ENCODE results near the gene CEMIP.

CEMIP gene

DNA sequence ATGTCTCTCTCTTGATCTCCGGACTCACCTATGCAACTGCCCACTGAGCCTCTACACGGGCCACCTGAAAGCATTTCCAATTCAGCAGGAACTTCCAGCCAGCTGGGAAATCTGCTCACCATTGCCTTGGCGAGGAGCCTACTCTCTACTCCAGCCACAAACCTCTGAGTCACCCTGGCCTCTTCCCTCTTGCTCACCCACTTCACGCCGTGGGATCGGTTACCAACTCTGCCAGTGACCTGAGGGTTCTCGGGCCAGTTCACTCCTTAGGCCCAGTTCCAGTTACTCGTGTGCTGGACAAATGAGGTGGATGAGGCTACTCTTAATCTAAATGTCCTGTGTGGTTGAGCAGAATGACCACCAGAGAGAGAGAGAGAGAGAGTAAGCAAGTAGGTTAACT lies 70.1 kb downstream of the CEMIP start:
- no peak for DNase-seq (ENCODE audit: low read depth, low spot score)

GRCh38 chr15:80850941-80851451 lies 71.8 kb downstream of the CEMIP start:
- DNase-seq (ENCODE audit: low read depth, low spot score): no peak

DNA sequence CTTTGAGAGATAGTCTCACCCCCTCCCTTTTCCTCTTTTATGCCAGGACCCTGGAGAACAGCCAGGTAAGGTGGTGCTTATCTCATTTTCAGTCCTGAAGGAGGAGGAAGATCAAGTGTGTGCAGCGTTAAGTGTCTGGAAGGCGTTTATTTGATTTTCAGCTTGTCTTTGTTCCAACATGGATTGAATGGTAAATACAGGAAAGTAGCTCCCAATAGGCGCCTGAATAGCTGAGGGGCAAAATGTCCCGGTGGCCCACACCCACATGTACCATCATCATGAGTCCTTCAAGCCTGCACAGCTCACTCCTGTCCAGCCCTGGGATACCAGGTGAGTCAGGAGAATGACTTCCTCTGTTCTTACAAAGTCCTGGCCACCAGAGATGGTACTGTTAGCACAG lies 73.5 kb downstream of the CEMIP start:
- no peak for DNase-seq (ENCODE audit: low read depth, low spot score)

DNA sequence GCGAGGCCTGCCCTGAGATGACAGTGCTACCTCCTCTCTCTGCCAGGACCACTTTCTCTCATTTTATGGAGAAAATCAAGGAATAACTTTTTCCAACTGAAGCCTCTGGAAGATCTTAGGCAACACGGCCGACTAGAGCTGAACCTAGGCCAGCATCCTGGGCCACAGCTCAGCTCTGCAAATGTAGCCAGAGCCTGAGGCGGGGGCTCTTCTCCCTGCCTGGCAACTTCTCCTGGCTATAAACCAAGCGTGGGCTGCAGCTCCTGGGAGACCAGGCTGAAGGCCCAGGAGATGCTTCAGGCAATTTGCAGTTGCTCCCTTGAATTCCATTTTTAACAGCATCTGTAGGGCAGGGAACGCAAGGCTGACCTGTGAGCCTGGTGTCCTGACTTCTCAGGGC lies 74.9 kb downstream of the CEMIP start:
- DNase-seq (ENCODE audit: low read depth, low spot score): no peak

DNA sequence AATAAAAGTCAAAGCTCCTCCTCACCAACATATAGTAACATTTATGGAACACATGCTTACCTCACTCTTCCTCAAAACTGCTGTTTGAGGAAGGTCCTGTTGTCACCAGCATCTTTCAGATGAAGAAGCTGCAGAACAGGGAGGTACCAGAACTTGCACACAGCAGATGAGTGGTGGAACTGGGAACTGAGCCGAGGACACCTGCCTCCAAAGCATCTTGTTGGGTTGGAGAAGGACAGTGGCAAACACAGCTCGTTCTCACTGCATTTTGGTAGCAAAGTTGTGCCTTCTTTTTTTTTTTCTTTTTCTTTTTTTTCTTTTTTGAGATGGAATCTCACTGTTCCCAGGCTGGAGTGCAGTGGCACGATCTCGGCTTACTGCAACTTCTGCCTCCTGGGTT lies 76.0 kb downstream of the CEMIP start:
- DNase-seq (ENCODE audit: low read depth, low spot score): no peak

- DNase-seq (ENCODE audit: low read depth, low spot score): no peak
These were observed 77.2 kb downstream of the CEMIP start for GRCh38 chr15:80856400-80856799.

DNA sequence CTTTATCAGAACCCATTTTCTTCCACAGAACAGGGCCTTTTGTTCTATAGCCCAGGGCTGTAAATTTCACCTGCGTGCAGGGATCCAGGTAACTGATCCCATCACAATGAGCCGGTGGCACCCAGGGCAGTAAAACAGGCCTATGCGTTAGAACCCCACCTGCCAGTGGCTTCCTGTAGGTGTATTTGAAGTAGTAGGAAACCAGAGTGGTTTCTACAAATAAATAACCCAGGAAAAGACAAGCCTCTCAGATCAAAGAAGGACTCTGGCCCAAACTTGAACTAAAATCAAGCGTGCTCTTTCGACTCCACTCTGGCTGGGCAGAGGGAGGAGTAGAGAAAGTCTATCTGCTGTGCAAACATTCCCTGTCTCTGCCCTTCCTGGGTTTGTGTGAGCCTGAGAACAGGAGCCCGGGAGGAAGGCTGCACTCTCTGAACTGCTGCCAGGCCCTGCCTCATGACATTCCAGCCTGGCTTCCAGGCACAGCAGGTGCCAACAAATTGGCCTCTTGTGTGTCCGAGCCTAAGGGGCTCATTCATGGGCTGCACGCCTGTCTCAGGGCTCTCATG lies 77.7 kb downstream of the CEMIP start:
- DNase-seq (ENCODE audit: low read depth, low spot score): no peak

DNA sequence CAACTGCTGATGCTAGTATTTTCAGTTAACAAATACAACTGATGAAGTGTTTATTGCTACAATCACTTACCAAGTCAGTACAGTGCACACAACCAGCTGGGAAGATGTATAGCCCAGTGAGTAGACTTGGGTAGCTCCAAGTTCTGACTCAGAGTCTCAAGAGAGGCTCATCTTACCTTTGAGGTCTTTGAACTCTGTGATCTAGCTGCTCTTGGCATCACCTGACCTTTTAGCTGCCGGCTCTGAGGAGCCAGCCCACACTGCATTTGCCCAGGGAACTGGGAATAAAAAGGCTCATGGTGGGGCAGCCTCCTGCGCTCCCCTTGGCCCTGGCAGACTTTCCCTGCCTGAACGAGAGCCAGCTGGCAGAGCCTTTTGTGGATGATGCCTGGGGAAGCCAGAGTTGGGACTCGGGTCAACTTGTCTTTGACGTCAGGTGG lies 82.6 kb downstream of the CEMIP start:
- DNase-seq (ENCODE audit: low read depth, low spot score): no peak

GRCh38 chr15:80864666-80865065 lies 85.5 kb downstream of the CEMIP start:
- DNase-seq (ENCODE audit: low read depth, low spot score): no peak

GRCh38 chr15:80866936-80867335 lies 87.8 kb downstream of the CEMIP start:
- no peak for DNase-seq (ENCODE audit: low read depth, low spot score)

- no peak for DNase-seq (ENCODE audit: low read depth, low spot score)
These were observed 91.2 kb downstream of the CEMIP start for GRCh38 chr15:80870366-80870765.

DNA sequence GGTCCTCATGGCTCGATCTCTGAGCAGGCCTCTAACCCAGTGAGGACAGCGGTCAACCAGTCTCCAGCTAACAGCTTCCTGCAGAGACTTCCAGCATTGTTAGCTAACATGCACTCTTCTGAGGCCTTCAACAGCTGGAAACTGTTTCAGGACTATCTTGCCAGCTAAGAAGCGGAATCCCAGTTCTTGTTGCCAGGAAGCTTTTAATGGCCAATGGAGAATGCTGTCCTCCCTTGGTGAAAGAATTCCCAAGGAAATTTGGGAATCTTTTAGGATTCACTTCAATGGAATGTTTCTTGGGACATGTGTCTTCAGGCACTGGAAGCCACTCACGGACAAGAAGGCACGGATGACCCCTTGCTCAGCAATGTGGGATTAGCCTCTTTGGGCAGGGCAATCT lies 91.7 kb downstream of the CEMIP start:
- no peak for DNase-seq (ENCODE audit: low read depth, low spot score)

- no peak for DNase-seq (ENCODE audit: low read depth, low spot score)
These were observed 92.7 kb downstream of the CEMIP start for GRCh38 chr15:80871858-80872257.

GRCh38 chr15:80873366-80873952 lies 94.3 kb downstream of the CEMIP start:
- no peak for DNase-seq (ENCODE audit: low read depth, low spot score)

DNA sequence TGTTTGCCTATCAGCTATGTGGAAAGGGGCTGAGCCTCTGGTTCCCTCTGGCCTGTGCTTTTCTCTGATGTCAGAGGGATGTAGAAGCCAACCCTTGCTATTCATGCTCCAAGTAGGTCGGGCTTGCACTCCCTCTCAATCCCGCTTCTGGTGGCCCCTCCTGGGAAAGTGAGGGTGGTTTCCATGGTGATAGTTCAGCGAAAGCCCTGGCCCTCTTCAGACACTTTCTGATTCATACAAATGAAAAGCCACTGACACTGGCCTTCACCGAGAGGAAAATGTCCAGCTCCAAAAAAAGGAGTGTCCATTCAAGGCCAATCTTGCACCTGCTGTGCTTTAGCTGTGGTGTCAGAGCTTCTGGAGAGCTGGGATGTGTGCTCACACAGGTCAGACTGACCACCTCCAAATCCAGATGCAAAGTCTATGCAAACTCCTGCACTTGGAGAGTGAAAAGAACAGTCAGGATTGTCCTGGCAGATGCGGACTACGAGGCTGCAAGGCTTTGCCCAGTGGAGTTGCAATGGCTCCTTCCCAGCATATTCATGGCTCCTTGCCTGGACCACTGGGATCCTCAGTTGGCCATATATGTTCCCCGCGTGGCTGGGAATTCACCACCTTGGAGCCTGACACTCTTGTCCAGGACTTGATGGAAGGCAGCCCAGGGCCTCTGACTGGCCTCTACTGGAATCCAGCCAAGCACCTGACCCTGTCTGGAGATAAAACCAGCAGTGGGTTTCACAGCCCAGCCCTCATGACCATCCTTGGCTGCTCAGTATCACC lies 96.6 kb downstream of the CEMIP start:
- DNase-seq (ENCODE audit: low read depth, low spot score): no peak

GRCh38 chr15:80876348-80876674 lies 97.1 kb downstream of the CEMIP start:
- no peak for DNase-seq (ENCODE audit: low read depth, low spot score)

- DNase-seq (ENCODE audit: low read depth, low spot score): no peak
These were observed 99.2 kb downstream of the CEMIP start for GRCh38 chr15:80878242-80878866.

DNA sequence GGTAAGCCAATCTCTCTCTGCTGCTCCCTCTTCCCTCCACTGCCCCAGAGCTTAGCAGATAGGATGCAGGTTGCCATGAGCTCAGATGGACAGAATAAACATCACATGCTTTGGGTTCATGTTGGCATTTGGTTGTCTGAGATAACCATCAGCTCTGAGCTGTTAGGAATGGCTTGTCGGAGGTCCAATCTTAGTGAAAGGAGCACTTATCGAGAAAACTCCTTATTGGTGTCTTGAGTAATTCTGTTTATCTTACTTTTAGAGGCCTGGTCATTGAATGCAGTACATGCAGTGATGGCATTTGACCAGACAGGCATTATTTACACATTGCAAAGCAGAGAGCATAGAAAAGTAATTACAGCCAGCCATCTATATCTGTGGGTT lies 99.7 kb downstream of the CEMIP start:
- no peak for DNase-seq (ENCODE audit: low read depth, low spot score)

- DNase-seq (ENCODE audit: low read depth, low spot score): no peak
These were observed 100.9 kb downstream of the CEMIP start for GRCh38 chr15:80880086-80880485.

- no peak for DNase-seq (ENCODE audit: low read depth, low spot score)
These were observed 104.5 kb downstream of the CEMIP start for GRCh38 chr15:80883641-80884040.

DNA sequence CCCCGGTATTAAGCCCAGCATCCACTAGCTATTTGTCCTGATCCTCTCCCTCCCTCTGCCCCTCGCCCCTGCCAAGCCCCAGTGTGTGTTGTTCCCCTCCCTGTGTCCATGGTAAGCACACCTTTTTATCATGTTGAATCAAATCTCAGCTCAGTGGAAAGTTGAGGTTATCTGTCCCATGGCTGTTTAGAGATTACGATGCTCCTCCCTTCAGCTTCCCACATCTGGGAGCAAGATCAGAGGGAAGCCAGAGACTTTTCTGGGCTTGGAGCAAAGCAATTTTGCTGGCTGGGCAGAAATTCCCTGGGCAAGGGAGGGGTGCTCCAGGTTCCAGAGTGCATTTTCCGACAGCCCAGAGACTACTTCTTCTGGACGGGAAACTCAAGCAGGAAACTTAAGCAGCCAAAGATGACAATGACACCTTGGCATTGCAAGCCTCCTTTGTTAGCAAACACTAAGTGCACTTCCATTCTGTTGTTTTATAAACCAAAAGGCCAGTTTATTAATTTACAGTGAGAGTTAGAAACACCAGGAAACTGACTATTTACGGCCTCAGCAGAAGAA lies 105.9 kb downstream of the CEMIP start:
- DNase-seq (ENCODE audit: low read depth, low spot score): no peak

GRCh38 chr15:80887148-80887547 lies 108.0 kb downstream of the CEMIP start:
- no peak for DNase-seq (ENCODE audit: low read depth, low spot score)

Data from activated naive CD8-positive, alpha-beta T cell treated with anti-CD3 and anti-CD28 coated beads, Interleukin-2, amount 50 U/mL, for 16 hours (primary cell).